ENCODE results near the gene PIGL. TPM values are rescaled to one million over a fixed set of nuclear protein-coding genes. Genes with fewer than 3 reads are reported as not detected.

PIGL gene
- total and polyA plus RNA-seq, 10 donors, result 14.5 to 81.9 (median 59.6) TPM

DNA sequence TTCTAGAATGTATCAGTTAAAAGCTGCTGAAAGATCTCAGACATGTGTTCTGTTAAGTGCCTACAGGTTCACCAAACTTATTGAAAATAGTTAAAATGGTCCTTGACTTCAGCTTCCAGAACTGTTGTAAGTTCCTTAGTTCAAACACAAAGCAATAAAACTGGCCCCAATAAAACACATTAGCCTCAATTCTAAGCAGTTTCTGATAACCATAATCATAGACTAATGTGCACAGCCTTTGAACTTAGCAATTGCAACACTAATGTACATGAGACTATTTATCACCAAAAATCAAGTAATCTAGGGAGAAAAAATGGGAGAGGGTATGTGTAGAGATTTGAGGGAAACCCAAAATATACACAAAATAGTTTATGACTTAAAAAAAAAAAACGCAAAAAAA is 15.4 kb downstream of the PIGL start:
- Histone ChIP-seq H3K4me1 (peaks cover 0 to 18% (median 0%) of the 10 kb centered on the region in 6 donors), H3K36me3 (peaks cover 0 to 45% (median 9%) of the 10 kb centered on the region in 6 donors), H3K27me3 (replicated peaks in 1 of 7) (no peaks in the 10 kb centered on the region), H3K4me3 (no peak overlapping the region), H3K27ac (no peak overlapping the region), H3K9me3 (no peaks in the 10 kb centered on the region)
- TF ChIP-seq CTCF (IDR thresholded peaks at IDR 0.05 in 8 of 11, conservative IDR thresholded peaks at IDR 0.05 in 3 of 11) (no peak), POLR2AphosphoS5 (IDR thresholded peaks at IDR 0.05) (no peak), POLR2A (IDR thresholded peaks at IDR 0.05) (no peak)
- DNase-seq, result no peak
- WGBS, 5 donors, result 88 to 100% (median 93%) methylated on average over 1 of the region's 1 CpG
- intact Hi-C loops (cut with DNase I; ENCODE audit: low total_unique reads), result no loop called here

DNA sequence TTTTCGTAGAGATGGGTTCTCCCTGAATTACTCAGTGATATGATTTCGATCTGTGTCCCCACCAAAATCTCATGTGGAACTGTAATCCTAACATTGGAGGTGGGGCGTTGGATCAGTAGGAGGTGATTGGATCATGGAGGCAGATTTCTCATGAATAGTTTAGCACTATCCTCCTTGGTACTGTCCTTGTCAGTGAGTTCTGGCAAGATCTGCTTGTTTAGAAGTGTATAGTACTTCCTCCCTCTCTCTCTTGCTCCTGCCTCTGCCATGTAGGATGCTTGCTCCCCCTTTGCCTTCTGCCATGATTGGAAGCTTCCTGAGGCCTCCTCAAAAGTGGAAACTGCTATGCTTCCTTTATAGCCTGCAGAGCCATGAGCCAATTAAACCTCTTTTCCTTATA is 22.9 kb downstream of the PIGL start:
- DNase-seq, result no peak
- H3K4me3 ChIP-seq, result no peak overlapping the region
- H3K4me1 ChIP-seq, result no peaks in the 10 kb centered on the region
- TF ChIP-seq POLR2AphosphoS5 (IDR thresholded peaks at IDR 0.05) (no peak), CTCF (IDR thresholded peaks at IDR 0.05 in 8 of 11, conservative IDR thresholded peaks at IDR 0.05 in 3 of 11) (no peak), POLR2A (IDR thresholded peaks at IDR 0.05) (no peak)
- no peaks in the 10 kb centered on the region for H3K9me3 ChIP-seq
- intact Hi-C loops (cut with DNase I; ENCODE audit: low total_unique reads), result no loop called here
- H3K36me3 ChIP-seq, result peaks cover 0 to 31% (median under 1%) of the 10 kb centered on the region in 6 donors
- 96 to 100% (median 97%) methylated on average over 3 of the region's 3 CpGs for WGBS, 5 donors
- no peak overlapping the region for H3K27ac ChIP-seq
- no peaks in the 10 kb centered on the region for H3K27me3 ChIP-seq (replicated peaks in 1 of 7)

DNA sequence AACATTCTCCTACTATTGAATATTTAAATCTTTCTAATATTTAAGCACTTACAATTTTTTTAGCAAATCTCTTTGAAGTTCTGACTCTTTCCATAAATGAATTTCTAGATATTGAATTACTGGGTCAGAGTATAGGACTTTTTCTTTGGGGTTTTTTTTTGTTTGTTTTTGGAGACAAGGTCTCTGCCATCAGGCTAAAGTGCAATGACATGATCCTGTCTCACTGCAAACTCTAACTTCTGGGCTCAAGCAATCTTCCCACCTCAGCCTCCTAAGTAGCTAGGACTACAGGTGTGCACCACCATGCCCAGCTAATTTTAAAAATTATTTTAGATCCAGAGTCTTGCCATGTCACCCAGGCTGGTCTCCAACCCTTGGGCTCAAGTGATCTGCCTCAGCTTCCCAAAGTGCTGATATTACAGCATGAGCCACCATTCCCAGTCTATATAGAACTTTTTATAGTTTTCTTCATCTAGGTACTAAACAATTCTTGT is 24.9 kb downstream of the PIGL start:
- Histone ChIP-seq H3K27ac (no peak overlapping the region), H3K4me3 (no peak overlapping the region), H3K9me3 (no peaks in the 10 kb centered on the region), H3K27me3 (replicated peaks in 1 of 7) (no peaks in the 10 kb centered on the region), H3K4me1 (no peaks in the 10 kb centered on the region), H3K36me3 (peaks cover 0 to 22% (median 0%) of the 10 kb centered on the region in 6 donors)
- DNase-seq, result no peak
- intact Hi-C loops (cut with DNase I; ENCODE audit: low total_unique reads), result no loop called here
- TF ChIP-seq CTCF (IDR thresholded peaks at IDR 0.05 in 8 of 11, conservative IDR thresholded peaks at IDR 0.05 in 3 of 11) (no peak), POLR2AphosphoS5 (IDR thresholded peaks at IDR 0.05) (no peak), POLR2A (IDR thresholded peaks at IDR 0.05) (no peak)

DNA sequence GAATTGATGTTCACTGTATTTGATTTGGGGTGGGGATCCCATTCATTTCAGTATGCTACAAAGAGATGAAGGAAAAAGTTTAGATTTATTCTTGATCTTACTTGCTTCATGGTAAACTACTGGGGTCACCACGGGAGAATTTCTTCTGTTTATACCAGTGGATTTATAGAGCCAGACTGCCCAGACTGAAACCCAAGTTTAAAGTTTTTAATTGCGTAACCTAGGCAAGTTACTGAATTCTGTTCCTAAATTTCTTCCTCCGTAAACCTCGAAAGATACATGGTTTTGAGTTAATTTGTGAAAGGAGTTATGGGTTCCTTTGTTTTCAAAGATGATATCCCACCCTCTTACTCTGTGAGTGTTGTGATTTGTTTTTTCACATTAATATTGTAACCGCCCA is 26.4 kb downstream of the PIGL start:
- H3K9me3 ChIP-seq, result no peaks in the 10 kb centered on the region
- no peak for DNase-seq
- H3K36me3 ChIP-seq, result peaks cover 0 to 22% (median 0%) of the 10 kb centered on the region in 6 donors
- H3K27ac ChIP-seq, result no peak overlapping the region
- no peak overlapping the region for H3K4me3 ChIP-seq
- no peaks in the 10 kb centered on the region for H3K27me3 ChIP-seq (replicated peaks in 1 of 7)
- TF ChIP-seq POLR2A (IDR thresholded peaks at IDR 0.05), result no peak
- no peak for TF ChIP-seq CTCF (IDR thresholded peaks at IDR 0.05 in 8 of 11, conservative IDR thresholded peaks at IDR 0.05 in 3 of 11)
- no peak for TF ChIP-seq POLR2AphosphoS5 (IDR thresholded peaks at IDR 0.05)
- 69 to 94% (median 78%) methylated on average over 5 of the region's 5 CpGs for WGBS, 5 donors
- H3K4me1 ChIP-seq, result no peaks in the 10 kb centered on the region
- intact Hi-C loops (cut with DNase I; ENCODE audit: low total_unique reads), result no loop called here

All from spleen (tissue), 11 donors.